HT-29 (cell line): ENCODE data around the gene BPIFB2. TPM values are rescaled to one million over a fixed set of nuclear protein-coding genes. Genes with fewer than 3 reads are reported as not detected.

Experiments used
- DNase-seq: peaks from one replicate; pipeline ENCODE4 v3.0.0-alpha.2; 2015; ENCODE audit warnings: low spot score
- total RNA-seq: library from RNA; depleted of rRNA; stranded (reverse); fragments of >200 nt; shearing (Covaris generic); gene quantifications from 2 replicates; pipeline ENCODE4 v1.2.3, GENCODE V29; 2014

The BPIFB2 gene
- total RNA-seq, 1 experiment from 2014 or later: not detected

DNA sequence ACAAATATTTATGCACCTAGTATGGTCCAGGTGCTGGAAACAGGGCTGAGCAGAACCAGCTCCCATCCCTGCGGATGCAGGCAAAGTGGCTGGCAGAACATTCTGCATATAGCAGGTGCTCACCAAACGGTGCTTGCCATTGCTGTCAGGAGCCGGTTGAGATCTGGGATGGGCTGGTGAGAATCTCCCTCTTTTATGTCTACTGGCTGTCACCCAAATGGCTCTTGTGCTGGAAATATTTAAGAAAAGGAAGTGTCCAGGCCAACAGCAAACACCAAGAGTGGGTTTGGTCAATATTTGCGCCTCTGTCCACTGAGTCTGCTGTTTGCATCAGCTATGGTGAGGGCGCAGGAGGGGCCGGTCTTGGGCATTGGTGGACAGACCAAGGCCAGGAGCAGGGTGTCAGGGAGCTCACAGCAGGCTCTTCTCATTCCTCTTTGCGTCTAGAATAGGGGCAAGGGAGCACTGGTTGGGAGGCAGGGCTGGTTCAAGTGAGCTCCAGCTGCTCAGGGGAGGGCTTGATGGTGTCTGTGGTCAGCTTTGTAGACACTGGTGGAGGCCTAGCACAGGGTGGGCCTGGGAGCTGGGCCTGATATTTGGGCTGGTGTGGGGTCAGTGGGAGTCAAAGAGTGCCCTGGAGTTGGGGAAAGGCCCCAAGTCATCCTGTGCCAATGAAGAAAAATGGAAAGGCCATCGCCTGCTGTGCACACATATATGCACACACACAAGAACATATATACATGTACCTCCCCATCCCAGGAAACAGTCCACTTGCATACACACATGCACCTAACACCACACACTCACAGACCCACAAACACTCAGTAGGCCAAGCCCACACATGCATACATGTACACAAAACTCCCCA is 1.4 kb upstream of the BPIFB2 start:
- no peak for DNase-seq

GRCh38 chr20:33006776-33007375 is 628 bp upstream of the BPIFB2 start:
- DNase-seq: no peak

- DNase-seq: no peak
These were observed 1.1 kb downstream of the BPIFB2 start for GRCh38 chr20:33008336-33009213.

- no peak for DNase-seq
These were observed 2.0 kb downstream of the BPIFB2 start for GRCh38 chr20:33009214-33010132.

DNA sequence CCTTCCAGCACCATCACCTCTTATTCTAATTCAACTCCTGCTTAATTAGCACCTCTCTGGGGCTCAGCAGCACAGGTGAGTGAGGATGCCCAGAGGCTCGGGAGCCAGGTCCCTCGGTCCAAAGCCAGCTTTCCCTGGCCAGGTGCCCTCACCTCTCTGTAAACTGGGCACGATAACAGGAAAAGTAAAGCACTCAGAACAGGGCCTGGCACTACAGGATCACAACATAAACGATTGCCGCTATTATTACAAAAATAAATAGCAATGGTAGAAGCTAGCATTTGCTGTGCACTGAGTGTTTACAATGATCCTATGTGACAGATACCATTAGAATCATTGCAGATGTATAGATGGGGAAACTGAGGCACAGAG is 2.6 kb downstream of the BPIFB2 start:
- no peak for DNase-seq

GRCh38 chr20:33010674-33011449 is 3.4 kb downstream of the BPIFB2 start:
- DNase-seq: no peak

- no peak for DNase-seq
These were observed 5.1 kb downstream of the BPIFB2 start for GRCh38 chr20:33012327-33013189.

DNA sequence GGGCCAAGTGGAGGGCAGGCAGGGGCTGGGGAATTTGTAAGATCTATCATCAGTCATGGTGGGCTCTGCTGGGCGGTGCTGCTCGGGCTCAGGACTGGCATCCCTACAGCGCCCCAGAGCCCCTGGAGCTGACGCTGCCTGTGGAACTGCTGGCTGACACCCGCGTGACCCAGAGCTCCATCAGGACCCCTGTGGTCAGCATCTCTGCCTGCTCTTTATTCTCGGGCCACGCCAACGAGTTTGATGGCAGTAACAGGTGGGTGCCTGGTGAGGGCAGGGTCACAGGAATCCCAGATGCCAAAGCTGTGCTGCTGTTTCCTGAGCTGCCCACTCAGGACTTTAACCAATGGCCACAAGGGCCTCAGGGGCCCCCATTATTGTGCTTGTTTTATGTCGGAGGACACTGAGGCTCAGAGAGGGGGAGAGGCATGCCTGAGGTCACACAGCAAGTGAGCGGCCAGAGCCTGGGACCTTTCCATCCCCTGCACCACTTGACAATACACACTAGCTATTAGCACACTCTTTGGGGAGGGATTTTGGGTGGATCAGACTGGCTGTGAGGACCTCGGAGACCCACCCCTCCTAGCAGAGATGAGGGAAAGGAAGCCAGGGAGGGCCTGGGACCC is 6.3 kb downstream of the BPIFB2 start:
- no peak for DNase-seq

DNA sequence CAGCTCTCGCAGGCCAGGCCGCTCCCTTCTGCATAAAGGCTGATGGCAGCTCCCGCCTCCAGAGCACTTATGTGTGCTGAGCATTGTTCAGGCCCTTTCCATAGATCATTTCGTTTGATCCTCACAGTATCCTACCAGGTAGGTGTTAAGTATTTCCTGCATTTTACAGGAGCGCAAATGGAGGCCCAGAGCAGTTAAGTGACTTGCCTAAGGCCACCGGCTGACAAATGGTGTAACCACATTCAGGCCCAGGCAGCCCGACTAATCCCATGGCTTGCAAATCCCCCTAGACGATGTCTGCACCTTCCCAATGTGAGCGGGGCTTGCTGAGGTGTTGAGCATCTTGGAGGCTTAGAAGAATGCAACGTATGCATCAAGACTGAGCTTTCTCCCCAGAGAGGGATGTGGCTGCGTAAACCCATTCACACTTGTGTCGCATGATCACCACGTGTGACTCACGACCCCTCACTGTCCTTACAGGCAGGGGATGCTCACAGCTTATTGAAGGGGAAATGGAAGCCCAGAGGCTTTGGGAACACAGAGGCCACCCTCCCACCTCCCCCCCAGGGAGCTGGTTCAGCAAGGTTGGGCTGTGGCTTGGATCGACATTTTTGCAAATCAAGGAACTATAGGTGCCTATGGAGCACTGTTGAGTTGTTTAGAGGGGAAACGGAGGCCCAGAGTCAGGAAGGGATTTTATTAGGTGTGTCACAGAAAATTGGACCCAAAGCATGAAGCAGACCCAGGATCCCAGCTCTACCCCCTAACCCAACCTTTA is 7.0 kb downstream of the BPIFB2 start:
- no peak for DNase-seq

GRCh38 chr20:33015114-33015484 is 7.6 kb downstream of the BPIFB2 start:
- no peak for DNase-seq

GRCh38 chr20:33015700-33016580 is 8.4 kb downstream of the BPIFB2 start:
- DNase-seq: no peak

DNA sequence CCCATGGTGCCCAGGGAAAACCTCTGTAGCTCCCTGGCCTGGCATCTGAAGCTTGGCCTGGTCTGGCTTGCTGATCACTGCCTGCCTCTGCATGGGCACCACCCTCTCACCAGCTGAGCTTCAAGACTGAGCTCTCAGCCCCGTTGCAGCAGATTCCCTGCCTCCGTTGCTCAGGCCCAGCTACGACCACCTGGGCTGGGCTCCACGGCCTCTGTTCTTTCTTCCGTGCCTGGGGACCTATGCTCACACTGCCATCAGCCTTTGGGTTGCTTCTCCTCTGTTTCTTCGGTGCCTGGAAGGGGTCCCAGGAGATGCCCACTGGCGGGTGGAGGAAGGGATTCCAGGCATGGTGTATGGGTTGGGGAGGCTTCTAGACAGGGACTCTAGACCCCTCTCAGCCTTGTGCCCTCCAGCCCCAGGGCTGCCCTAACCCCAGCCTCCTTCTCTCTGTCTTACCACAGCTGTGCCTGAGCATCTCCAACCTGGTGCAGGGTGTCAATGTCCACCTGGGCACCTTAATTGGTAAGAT is 9.1 kb downstream of the BPIFB2 start:
- no peak for DNase-seq

- no peak for DNase-seq
These were observed 10.0 kb downstream of the BPIFB2 start for GRCh38 chr20:33017542-33017941.

- DNase-seq: no peak
These were observed 10.8 kb downstream of the BPIFB2 start for GRCh38 chr20:33018169-33018931.

- no peak for DNase-seq
These were observed 12.2 kb downstream of the BPIFB2 start for GRCh38 chr20:33019465-33020277.
